Measurements from ENCODE around the gene RLN3. TPM values are rescaled to one million over a fixed set of nuclear protein-coding genes. Genes with fewer than 3 reads are reported as not detected.

Gene RLN3
- total and polyA plus RNA-seq, 9 of the 15 experiments (the other 6 are each of a cell fraction or from before 2014, with no cell fraction given) = 0.31 to 1.2 (median 0.71) TPM; not detected in 6

- TF ChIP-seq PATZ1 (CRISPR knock-in tag; IDR thresholded peaks at IDR 0.05; ENCODE audit: borderline replicate concordance) (no peak), FOXA1 (IDR thresholded peaks at IDR 0.05; ENCODE audit: borderline replicate concordance) (no peak), HCFC1 (IDR thresholded peaks at IDR 0.05; ENCODE audit: low read depth, low read length) (no peak), SAP30 (IDR thresholded peaks at IDR 0.05; ENCODE audit: borderline replicate concordance, insufficient read depth, low read depth, low read length, poor library complexity, severe bottlenecking) (peak; percentile 19), BCOR (IDR thresholded peaks at IDR 0.05) (no peak), PPARD (CRISPR knock-in tag; IDR thresholded peaks at IDR 0.05) (no peak), ZBTB7A (IDR thresholded peaks at IDR 0.05; ENCODE audit: borderline replicate concordance, control insufficient read depth, low read depth, low read length) (peak; percentile 55; the same call in 1 of the 2 replicates), TBL1XR1 (IDR thresholded peaks at IDR 0.05; ENCODE audit: low read length in 2 of 2) (no peak), ZNF146 (CRISPR knock-in tag; IDR thresholded peaks at IDR 0.05; ENCODE audit: unreplicated experiment) (no peak), POLR3G (IDR thresholded peaks at IDR 0.05; ENCODE audit: extremely low read depth, insufficient read length, insufficient replicate concordance) (no peak), NFIX (CRISPR knock-in tag; IDR thresholded peaks at IDR 0.05; ENCODE audit: low read depth) (no peak), CREB1 (IDR thresholded peaks at IDR 0.05) (0 out of 2 replicates have a peak, but pooled peaks have one; percentile 0), CREB1 (CRISPR knock-in tag; IDR thresholded peaks at IDR 0.05) (no peak), ZNF316 (IDR thresholded peaks at IDR 0.05) (no peak), OTX1 (CRISPR knock-in tag; IDR thresholded peaks at IDR 0.05) (no peak), TFAP4 (CRISPR knock-in tag; IDR thresholded peaks at IDR 0.05; ENCODE audit: borderline replicate concordance) (peak; percentile 86), NUFIP1 (IDR thresholded peaks at IDR 0.05; ENCODE audit: partially characterized antibody) (no peak), RBBP5 (IDR thresholded peaks at IDR 0.05; ENCODE audit: borderline replicate concordance, insufficient read depth, low read length, poor library complexity, severe bottlenecking) (peak; percentile 36), ZNF140 (CRISPR knock-in tag; IDR thresholded peaks at IDR 0.05) (no peak), E2F3 (CRISPR knock-in tag; IDR thresholded peaks at IDR 0.05) (no peak)
- TF ChIP-seq, protein P1, sequence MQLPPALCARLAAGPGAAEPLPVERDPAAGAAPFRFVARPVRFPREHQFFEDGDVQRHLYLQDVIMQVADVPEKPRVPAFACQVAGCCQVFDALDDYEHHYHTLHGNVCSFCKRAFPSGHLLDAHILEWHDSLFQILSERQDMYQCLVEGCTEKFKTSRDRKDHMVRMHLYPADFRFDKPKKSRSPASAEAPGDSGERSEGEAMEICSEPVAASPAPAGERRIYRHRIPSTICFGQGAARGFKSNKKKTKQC (CRISPR knock-in tag; IDR thresholded peaks at IDR 0.05) = no peak
- TF ChIP-seq, protein P2, sequence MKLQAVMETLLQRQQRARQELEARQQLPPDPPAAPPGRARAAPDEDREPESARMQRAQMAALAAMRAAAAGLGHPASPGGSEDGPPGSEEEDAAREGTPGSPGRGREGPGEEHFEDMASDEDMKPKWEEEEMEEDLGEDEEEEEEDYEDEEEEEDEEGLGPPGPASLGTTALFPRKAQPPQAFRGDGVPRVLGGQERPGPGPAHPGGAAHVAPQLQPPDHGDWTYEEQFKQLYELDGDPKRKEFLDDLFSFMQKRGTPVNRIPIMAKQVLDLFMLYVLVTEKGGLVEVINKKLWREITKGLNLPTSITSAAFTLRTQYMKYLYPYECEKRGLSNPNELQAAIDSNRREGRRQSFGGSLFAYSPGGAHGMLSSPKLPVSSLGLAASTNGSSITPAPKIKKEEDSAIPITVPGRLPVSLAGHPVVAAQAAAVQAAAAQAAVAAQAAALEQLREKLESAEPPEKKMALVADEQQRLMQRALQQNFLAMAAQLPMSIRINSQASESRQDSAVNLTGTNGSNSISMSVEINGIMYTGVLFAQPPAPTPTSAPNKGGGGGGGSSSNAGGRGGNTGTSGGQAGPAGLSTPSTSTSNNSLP (IDR thresholded peaks at IDR 0.05; ENCODE audit: borderline replicate concordance, low read depth, low read length) = no peak
Observed at GRCh38 chr19:14073925-14074838, 46.2 kb downstream of the RLN3 start (continued).

Data from K562 (cell line).